ENCODE measurements around the gene ABCG8.

DNA sequence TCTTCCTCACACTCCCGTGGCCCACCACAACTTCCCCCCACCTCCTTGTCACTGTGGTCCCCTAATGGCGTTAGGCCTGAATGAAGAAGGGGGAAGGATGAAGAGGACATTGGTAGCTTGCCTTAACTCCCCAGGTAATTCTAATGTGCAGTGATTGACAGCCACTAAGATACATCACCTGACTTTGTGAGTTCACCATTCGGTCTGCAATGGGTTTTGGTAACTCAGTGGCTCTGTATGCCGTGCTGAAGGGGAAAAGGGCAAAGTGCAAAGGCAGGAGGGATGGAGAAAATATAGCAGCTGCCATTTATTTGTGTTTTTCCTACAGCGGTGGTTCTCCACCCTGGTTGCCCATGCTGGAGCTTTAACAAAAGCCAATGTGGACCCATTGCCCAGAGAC lies 42.2 kb downstream of the ABCG8 start:
- no peak for TF ChIP-seq CTCF (conservative IDR thresholded peaks at IDR 0.05)
- no peak for TF ChIP-seq ZFX (IDR thresholded peaks at IDR 0.05)

Data from C4-2B (cell line).